B cell (primary cell): ENCODE results near the gene CEP95. TPM values are rescaled to one million over a fixed set of nuclear protein-coding genes. Genes with fewer than 3 reads are reported as not detected.
A peak's percentile ranks its signal among the peaks of the same experiment; 100 is the strongest.

ENCODE experiments used
- ATAC-seq: fragments of 200-7000 bp; cut with Tn5 transposase; one replicate; pipeline ENCODE4 v1.10.0; 2021; ENCODE audit warnings: low read depth, mild to moderate bottlenecking, moderate number of reproducible peaks, moderate library complexity
- CTCF ChIA-PET: fragments of 350-600 bp; sonication (Branson Sonifier 250); formaldehyde crosslinking; loops from one replicate; lab custom pipeline; 2021; ENCODE audit warnings: antibody characterized with exemption, inconsistent platforms; lab: Charles Lee
- POLR2A ChIA-PET: fragments of 350-600 bp; sonication (Branson Sonifier 250); formaldehyde crosslinking; loops from one replicate; lab custom pipeline; 2021; ENCODE audit warnings: antibody characterized with exemption; lab: Charles Lee
- DNase-seq: peaks from one replicate; pipeline ENCODE4 v3.0.0; 2013
- H2AFZ ChIP-seq: 2 replicates; pipeline ENCODE4 v1.6.1; 2012; ENCODE audit warnings: mild to moderate bottlenecking, low read depth, low read length; ENCODE audit not compliant: insufficient read depth, poor library complexity, severe bottlenecking
- H3K27ac ChIP-seq, 2 donors: 1 replicate in 1 of 2; 2 replicates in 1 of 2; pipeline ENCODE4 v1.5.1; 2012 to 2013; ENCODE audit warnings: low read length in 2 of 2, mild to moderate bottlenecking in 2 of 2, moderate library complexity in 1 of 2
- H3K27me3 ChIP-seq, 4 experiments: fragments of 200-600 bp in 1 of 4; sonication (generic) in 1 of 4; replicated peaks in 1 of 4; 1 replicate in 2 of 4; 2 replicates in 2 of 4; pipeline versions ENCODE4 v1.6.1 to v1.7.0; 2013 to 2016; ENCODE audit warnings: low read length in 3 of 4, mild to moderate bottlenecking in 2 of 4, mixed read lengths in 1 of 4, moderate library complexity in 1 of 4; ENCODE audit not compliant: insufficient read depth in 4 of 4, control insufficient read depth in 3 of 4; ENCODE audit errors: control extremely low read depth in 1 of 4
- H3K36me3 ChIP-seq, 2 experiments: replicated peaks in 1 of 2; 1 replicate in 1 of 2; 2 replicates in 1 of 2; pipeline versions ENCODE4 v1.6.1 to v1.7.1; 2013; ENCODE audit warnings: low read length in 1 of 2; ENCODE audit not compliant: insufficient read depth in 2 of 2, control insufficient read depth in 1 of 2; ENCODE audit errors: control extremely low read depth in 1 of 2, extremely low read depth in 1 of 2
- H3K4me1 ChIP-seq, 2 donors: fragments of 200-600 bp in 1 of 2; sonication (generic) in 1 of 2; 1 replicate in 1 of 2; 2 replicates in 1 of 2; pipeline versions ENCODE4 v1.5.1 to v1.6.1; 2013 to 2017; ENCODE audit warnings: low read length in 2 of 2; ENCODE audit not compliant: control insufficient read depth in 2 of 2, insufficient read depth in 2 of 2
- H3K4me2 ChIP-seq: replicated peaks from 2 replicates; pipeline ENCODE3; 2012; ENCODE audit warnings: mild to moderate bottlenecking, low read depth, low read length; ENCODE audit not compliant: poor library complexity, severe bottlenecking
- H3K4me3 ChIP-seq, 5 experiments: fragments of 200-600 bp in 1 of 5; sonication (generic) in 1 of 5; 1 replicate in 3 of 5; 2 replicates in 2 of 5; pipeline versions ENCODE4 v1.5.1 to v1.7.0; 2011 to 2016; ENCODE audit warnings: low read length in 4 of 5, mild to moderate bottlenecking in 4 of 5, low read depth in 2 of 5, control low read depth in 1 of 5, moderate library complexity in 1 of 5; ENCODE audit not compliant: insufficient read depth in 1 of 5; ENCODE audit errors: control extremely low read depth in 1 of 5, extremely low read depth in 1 of 5
- H3K79me2 ChIP-seq: fragments of 200-600 bp; sonication (generic); one replicate; pipeline ENCODE4 v1.6.0; 2016; ENCODE audit warnings: low read length; ENCODE audit not compliant: control insufficient read depth, insufficient read depth
- H3K9ac ChIP-seq: fragments of 200-600 bp; sonication (generic); 2 replicates; pipeline ENCODE4 v1.6.1; 2017; ENCODE audit warnings: mild to moderate bottlenecking, low read length, moderate library complexity
- H3K9me3 ChIP-seq, 3 donors: one replicate each; pipeline versions ENCODE4 v1.6.1 to v1.7.1; 2013; ENCODE audit warnings: low read length in 2 of 3; ENCODE audit not compliant: control insufficient read depth in 2 of 3, insufficient read depth in 1 of 3; ENCODE audit errors: control extremely low read depth in 1 of 3
- H4K20me1 ChIP-seq: 2 replicates; pipeline ENCODE4 v1.6.0; 2012; ENCODE audit warnings: mild to moderate bottlenecking, low read length; ENCODE audit not compliant: insufficient read depth, control insufficient read depth, poor library complexity, severe bottlenecking
- H3K27ac Mint-ChIP-seq: one replicate; pipeline ENCODE4 v1.8.0; 2021; ENCODE audit warnings: mixed read lengths
- H3K27me3 Mint-ChIP-seq: one replicate; pipeline ENCODE4 v1.8.0; 2021; ENCODE audit warnings: mixed read lengths
- H3K4me1 Mint-ChIP-seq: one replicate; pipeline ENCODE4 v1.8.0; 2021; ENCODE audit warnings: mixed read lengths
- H3K4me3 Mint-ChIP-seq: one replicate; pipeline ENCODE4 v1.8.0; 2021; ENCODE audit warnings: mixed read lengths
- H3K9me3 Mint-ChIP-seq: one replicate; pipeline ENCODE4 v1.8.0; 2022; ENCODE audit warnings: mixed read lengths; ENCODE audit not compliant: insufficient read depth
- EZH2 ChIP-seq: IDR thresholded peaks from 2 replicates; pipeline ENCODE4 v1.6.1; 2012; ENCODE audit warnings: borderline replicate concordance, low read depth, mild to moderate bottlenecking, moderate library complexity, low read length; ENCODE audit not compliant: insufficient read depth, poor library complexity, severe bottlenecking
- WGBS: methylation state at CpG from one replicate; pipeline ENCODE4 v1.1.5; 2013; ENCODE audit warnings: missing lambda C conversion rate; ENCODE audit not compliant: insufficient coverage; 5-methylcytosine and 5-hydroxymethylcytosine counted together
- intact Hi-C: fragments of 100-400 bp; cut with micrococcal nuclease; formaldehyde crosslinking; loops from one replicate; pipeline ENCODE4 v1.10.0; 2022
- polyA plus RNA-seq: library from polyadenylated mRNA; depleted of rRNA; stranded (reverse); fragments of >200 nt; gene quantifications from 2 replicates; pipeline ENCODE4 v1.2.3, GENCODE V29; 2012
- total RNA-seq, 2 donors: library from RNA; stranded (reverse); fragments of 120-200 nt in 1 of 2; gene quantifications; 1 replicate in 1 of 2; 2 replicates in 1 of 2; pipeline versions ENCODE4 v1.2.3 to v1.2.4, GENCODE V29; 2013 to 2022
- TF ChIP-seq, protein P1 (sequence below): fragments of 200-600 bp; IDR thresholded peaks from one replicate; pipeline ENCODE4 v1.8.0; 2022; ENCODE audit warnings: antibody characterized with exemption, mild to moderate bottlenecking

Gene CEP95
- total and polyA plus RNA-seq, 2 donors (not counting 1 experiment from before 2014, with no cell fraction given), result 71.1 to 122 TPM

DNA sequence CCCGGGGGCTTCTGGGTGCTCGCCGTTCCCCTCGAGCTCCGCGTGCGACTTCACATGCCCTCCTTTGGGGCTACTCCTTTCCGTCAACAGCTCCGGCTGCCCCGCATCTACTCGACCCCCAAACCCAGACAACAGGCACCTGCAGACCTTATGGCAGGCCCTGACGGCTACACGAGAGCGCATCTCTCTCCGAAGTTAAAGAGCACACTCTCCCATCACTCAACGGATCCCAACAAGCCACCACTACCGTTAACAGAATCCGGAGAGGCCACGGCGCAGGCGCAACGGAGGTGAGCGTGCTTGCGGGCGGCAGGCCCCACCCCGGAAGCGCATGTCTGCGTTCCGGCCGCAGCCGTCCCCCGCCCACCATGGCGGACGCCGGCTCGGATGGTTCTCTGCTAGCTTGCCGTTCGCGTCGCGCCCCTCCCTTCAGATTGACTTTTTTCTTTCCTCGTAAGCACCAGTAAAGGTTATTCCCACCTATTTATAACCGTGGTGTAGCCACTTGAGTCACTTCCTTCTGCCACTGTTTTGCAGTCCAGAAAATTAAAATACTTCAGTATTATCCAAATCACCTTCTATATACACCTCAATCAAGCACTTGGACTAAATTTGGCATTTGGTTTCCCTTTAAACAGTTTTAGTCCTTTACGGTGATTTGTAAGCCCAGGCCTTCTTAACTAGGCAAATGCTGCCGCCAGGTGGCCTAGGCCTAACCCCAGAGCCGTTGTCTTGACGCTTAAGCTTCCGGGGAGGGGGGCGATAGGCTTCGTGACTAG, 9.8 kb upstream of the CEP95 start, which contains the start of gene POLG2:
POLG2 (minus strand) TSS at position 269 of the 779 bp plus-strand sequence; CDS start at position 183, 86 bp downstream.
- intact Hi-C loops, result loop anchor here (1.0 to 5.0 kb wide), 7 partner anchors 9 to 565 kb away; partner anchors contain the start of genes CD79B, CEP95, DDX5 and SMURF2
- H2AFZ ChIP-seq, result peak within 1 kb of the TSS; percentile 61

More for the DNA sequence above, 9.8 kb upstream of the CEP95 start, which contains the start of gene POLG2:
- TF ChIP-seq, protein P1, sequence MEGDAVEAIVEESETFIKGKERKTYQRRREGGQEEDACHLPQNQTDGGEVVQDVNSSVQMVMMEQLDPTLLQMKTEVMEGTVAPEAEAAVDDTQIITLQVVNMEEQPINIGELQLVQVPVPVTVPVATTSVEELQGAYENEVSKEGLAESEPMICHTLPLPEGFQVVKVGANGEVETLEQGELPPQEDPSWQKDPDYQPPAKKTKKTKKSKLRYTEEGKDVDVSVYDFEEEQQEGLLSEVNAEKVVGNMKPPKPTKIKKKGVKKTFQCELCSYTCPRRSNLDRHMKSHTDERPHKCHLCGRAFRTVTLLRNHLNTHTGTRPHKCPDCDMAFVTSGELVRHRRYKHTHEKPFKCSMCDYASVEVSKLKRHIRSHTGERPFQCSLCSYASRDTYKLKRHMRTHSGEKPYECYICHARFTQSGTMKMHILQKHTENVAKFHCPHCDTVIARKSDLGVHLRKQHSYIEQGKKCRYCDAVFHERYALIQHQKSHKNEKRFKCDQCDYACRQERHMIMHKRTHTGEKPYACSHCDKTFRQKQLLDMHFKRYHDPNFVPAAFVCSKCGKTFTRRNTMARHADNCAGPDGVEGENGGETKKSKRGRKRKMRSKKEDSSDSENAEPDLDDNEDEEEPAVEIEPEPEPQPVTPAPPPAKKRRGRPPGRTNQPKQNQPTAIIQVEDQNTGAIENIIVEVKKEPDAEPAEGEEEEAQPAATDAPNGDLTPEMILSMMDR, result peak; percentile 55
- no peak for TF ChIP-seq EZH2
- Histone ChIP-seq H3K4me1 (peaks cover 29% of the 10 kb centered on the region in 2 donors), H3K9ac (peak within 1 kb of the TSS; percentile 70), H3K79me2 (peaks cover 40% of the 10 kb centered on the region), H3K4me2 (peak within 1 kb of the TSS; percentile 80), H3K27ac (peak within 1 kb of the TSS; percentile 76 to 82), H3K27me3 (no peaks in the 10 kb centered on the region), H3K36me3 (peaks cover 4 to 38% of the 10 kb centered on the region in 2 experiments), H3K4me3 (peak within 1 kb of the TSS; percentile 71 to 90 (median 74)), H3K9me3 (no peaks in the 10 kb centered on the region), H4K20me1 (peaks cover 32% of the 10 kb centered on the region)
- no peaks in the 10 kb centered on the region for H3K9me3 Mint-ChIP-seq
- WGBS, result under 1% methylated on average over 48 of the region's 50 CpGs
- H3K4me3 Mint-ChIP-seq, result peak within 1 kb of the TSS; percentile 99
- H3K27me3 Mint-ChIP-seq, result no peaks in the 10 kb centered on the region
- peak; percentile 86 for ATAC-seq
- peaks cover 68% of the 10 kb centered on the region for H3K4me1 Mint-ChIP-seq
- peak; percentile 95 for DNase-seq
- ChIA-PET POLR2A (interaction anchor here (0.9 to 4.6 kb wide), 6 partner anchors 9 to 84 kb away, joined by 3 to 97 read pairs (median 6); partner anchors contain the start of genes CEP95 and DDX5), CTCF (interaction anchor here (1.4 to 6.9 kb wide), 5 partner anchors 9 to 152 kb away, joined by 3 to 112 read pairs (median 8); partner anchors contain the start of genes CEP95, DDX5 and MILR1)
- peak within 1 kb of the TSS; percentile 98 for H3K27ac Mint-ChIP-seq
